Measurements from ENCODE around the gene SLC16A4. TPM values are rescaled to one million over a fixed set of nuclear protein-coding genes. Genes with fewer than 3 reads are reported as not detected.

Gene SLC16A4
- polyA plus RNA-seq, 1 of the 3 experiments (the other 2 are of a cell fraction): 3.0 TPM

GRCh38 chr1:110328700-110329099 is 62.1 kb downstream of the SLC16A4 start:
- Histone ChIP-seq H3F3A (replicated peaks; ENCODE audit: insufficient read depth) (no peaks in the 10 kb centered on the region), H3K27ac (ENCODE audit: low read depth in 2 of 2, low read length in 1 of 2) (no peak overlapping the region), H3K9me3 (no peaks in the 10 kb centered on the region), H3K9ac (no peak overlapping the region), H2AFZ (ENCODE audit: low read depth) (no peak overlapping the region), H3K4me3 (ENCODE audit: low read depth in 2 of 2, low read length in 1 of 2) (no peak overlapping the region), H3K4me1 (ENCODE audit: control insufficient read depth in 1 of 2, insufficient read depth in 2 of 2, low read depth in 1 of 2, low read length in 1 of 2) (no peaks in the 10 kb centered on the region), H3K79me2 (ENCODE audit: insufficient read depth) (no peaks in the 10 kb centered on the region), H4K20me1 (ENCODE audit: insufficient read depth) (no peaks in the 10 kb centered on the region), H3K4me2 (no peak overlapping the region), H3K36me3 (replicated peaks in 1 of 2; ENCODE audit: control insufficient read depth in 1 of 2, insufficient read depth in 2 of 2, low read length in 1 of 2) (no peaks in the 10 kb centered on the region), H3K27me3 (ENCODE audit: insufficient read depth) (no peaks in the 10 kb centered on the region), H3K9me2 (no peaks in the 10 kb centered on the region)
- no peak for TF ChIP-seq PBX3 (IDR thresholded peaks at IDR 0.05)
- TF ChIP-seq EZH2phosphoT487 (IDR thresholded peaks at IDR 0.05; ENCODE audit: borderline replicate concordance, low read depth): no peak
- no peak for TF ChIP-seq ELF1 (IDR thresholded peaks at IDR 0.05)
- TF ChIP-seq RCOR1 (IDR thresholded peaks at IDR 0.05; ENCODE audit: low read length): no peak
- no peak for TF ChIP-seq EP300 (IDR thresholded peaks at IDR 0.05; ENCODE audit: borderline replicate concordance in 1 of 2, low read depth in 1 of 2, low read length in 1 of 2)
- TF ChIP-seq RXRA (IDR thresholded peaks at IDR 0.05; ENCODE audit: borderline replicate concordance, low read depth): no peak
- TF ChIP-seq TEAD4 (IDR thresholded peaks at IDR 0.05; ENCODE audit: borderline replicate concordance, insufficient read depth): no peak
- TF ChIP-seq NFIC (IDR thresholded peaks at IDR 0.05; ENCODE audit: borderline replicate concordance): no peak
- no peak for TF ChIP-seq GATA2 (CRISPR knock-in tag; IDR thresholded peaks at IDR 0.05)
- 92% methylated on average over 3 of the region's 3 CpGs for WGBS (ENCODE audit: low lambda C conversion rate)
- ChIA-PET POLR2A (no interaction called here), CTCF (interaction anchor here (0.7 to 32.6 kb wide), 6 partner anchors 10 to 167 kb away, joined by 3 to 1300 read pairs (median 4); partner anchors contain the start of genes KCNC4 and RBM15)
- no peak for DNase-seq

- Histone ChIP-seq H2AFZ (ENCODE audit: low read depth) (no peak overlapping the region), H3K27ac (ENCODE audit: low read depth in 2 of 2, low read length in 1 of 2) (no peak overlapping the region), H3K9me2 (no peaks in the 10 kb centered on the region), H3K9me3 (no peaks in the 10 kb centered on the region), H3K4me1 (ENCODE audit: control insufficient read depth in 1 of 2, insufficient read depth in 2 of 2, low read depth in 1 of 2, low read length in 1 of 2) (no peaks in the 10 kb centered on the region), H4K20me1 (ENCODE audit: insufficient read depth) (no peaks in the 10 kb centered on the region), H3K4me2 (no peak overlapping the region), H3K36me3 (replicated peaks in 1 of 2; ENCODE audit: control insufficient read depth in 1 of 2, insufficient read depth in 2 of 2, low read length in 1 of 2) (no peaks in the 10 kb centered on the region), H3K27me3 (ENCODE audit: insufficient read depth) (no peaks in the 10 kb centered on the region), H3K4me3 (ENCODE audit: low read depth in 2 of 2, low read length in 1 of 2) (no peak overlapping the region), H3K9ac (no peak overlapping the region), H3F3A (replicated peaks; ENCODE audit: insufficient read depth) (no peaks in the 10 kb centered on the region), H3K79me2 (ENCODE audit: insufficient read depth) (no peaks in the 10 kb centered on the region)
- TF ChIP-seq EZH2phosphoT487 (IDR thresholded peaks at IDR 0.05; ENCODE audit: borderline replicate concordance, low read depth) (no peak), RFX5 (IDR thresholded peaks at IDR 0.05; ENCODE audit: low read length) (no peak), FOXM1 (IDR thresholded peaks at IDR 0.05; ENCODE audit: low read depth) (no peak), USF2 (IDR thresholded peaks at IDR 0.05; ENCODE audit: borderline replicate concordance, low read depth, low read length) (no peak), SMC3 (IDR thresholded peaks at IDR 0.05; ENCODE audit: low read depth, low read length) (no peak), YY1 (IDR thresholded peaks at IDR 0.05; ENCODE audit: low read depth) (no peak), SIN3A (IDR thresholded peaks at IDR 0.05; ENCODE audit: borderline replicate concordance, low read depth, low read length) (no peak), CHD2 (IDR thresholded peaks at IDR 0.05; ENCODE audit: low read length, partially characterized antibody) (no peak), ELF1 (IDR thresholded peaks at IDR 0.05) (no peak), PBX3 (IDR thresholded peaks at IDR 0.05) (no peak), NFIC (IDR thresholded peaks at IDR 0.05; ENCODE audit: borderline replicate concordance) (no peak), GATA2 (CRISPR knock-in tag; IDR thresholded peaks at IDR 0.05) (no peak), GABPA (IDR thresholded peaks at IDR 0.05; ENCODE audit: low read depth) (no peak), RCOR1 (IDR thresholded peaks at IDR 0.05; ENCODE audit: low read length) (no peak), CTCF (IDR thresholded peaks at IDR 0.05) (no peak), TEAD4 (IDR thresholded peaks at IDR 0.05; ENCODE audit: borderline replicate concordance, insufficient read depth) (no peak), IRF3 (IDR thresholded peaks at IDR 0.05; ENCODE audit: low read depth, low read length) (no peak), MXI1 (IDR thresholded peaks at IDR 0.05; ENCODE audit: low read depth, low read length) (no peak), FOSL2 (IDR thresholded peaks at IDR 0.05; ENCODE audit: borderline replicate concordance, low read depth) (no peak)
- POLR2A ChIA-PET: no interaction called here
- CTCF ChIA-PET: interaction anchor here (0.7 to 32.6 kb wide), 5 partner anchors 11 to 168 kb away, joined by 3 to 1300 read pairs (median 4); partner anchors contain the start of genes KCNC4 and RBM15
- DNase-seq: no peak
Measured at GRCh38 chr1:110328274-110328673, 62.6 kb downstream of the SLC16A4 start.

All from SK-N-SH (cell line).